Heart left ventricle (tissue), 16 donors: ENCODE results near the gene RXRB. TPM values are rescaled to one million over a fixed set of nuclear protein-coding genes. Genes with fewer than 3 reads are reported as not detected.
A peak's percentile ranks its signal among the peaks of the same experiment; 100 is the strongest.

Source experiments
- ATAC-seq, 4 donors: fragments of 200-7000 bp; cut with Tn5 transposase; one replicate each; pipeline ENCODE4 v1.9.1; 2020 to 2022; ENCODE audit warnings: moderate library complexity in 4 of 4, mild to moderate bottlenecking in 3 of 4, moderate number of reproducible peaks in 1 of 4
- DNase-seq, 5 donors: peaks; one replicate each; pipeline ENCODE4 v3.0.0-alpha.2; 2020
- H3K27ac ChIP-seq, 12 donors: fragments of 200-600 bp; sonication (generic) in 4 of 12; one replicate each; pipeline versions ENCODE4 v1.5.0 to v1.8.0; 2016 to 2022; ENCODE audit warnings: mild to moderate bottlenecking in 2 of 12
- H3K27me3 ChIP-seq, 9 donors: fragments of 200-600 bp; sonication (generic) in 2 of 9; one replicate each; pipeline versions ENCODE4 v1.5.1 to v1.8.0; 2016 to 2022; ENCODE audit warnings: mild to moderate bottlenecking in 3 of 9
- H3K36me3 ChIP-seq, 9 donors: fragments of 200-600 bp; sonication (generic) in 2 of 9; one replicate each; pipeline versions ENCODE4 v1.5.0 to v1.8.0; 2018 to 2022; ENCODE audit warnings: mild to moderate bottlenecking in 2 of 9
- H3K4me1 ChIP-seq, 12 donors: fragments of 200-600 bp; sonication (generic) in 4 of 12; one replicate each; pipeline versions ENCODE4 v1.5.0 to v1.8.0; 2016 to 2022; ENCODE audit warnings: mild to moderate bottlenecking in 3 of 12
- H3K4me3 ChIP-seq, 12 donors: fragments of 200-600 bp; sonication (generic) in 4 of 12; one replicate each; pipeline versions ENCODE4 v1.5.0 to v1.8.0; 2017 to 2022; ENCODE audit warnings: mild to moderate bottlenecking in 9 of 12, moderate library complexity in 4 of 12
- H3K9me3 ChIP-seq, 12 donors: fragments of 200-600 bp; sonication (generic) in 4 of 12; one replicate each; pipeline versions ENCODE4 v1.5.0 to v1.8.0; 2016 to 2022; ENCODE audit warnings: mild to moderate bottlenecking in 1 of 12
- POLR2A ChIP-seq, 2 donors: fragments of 450-650 bp; IDR thresholded peaks; one replicate each; pipeline ENCODE4 v1.6.1; 2017; ENCODE audit warnings: antibody characterized with exemption in 2 of 2, mild to moderate bottlenecking in 2 of 2, moderate library complexity in 2 of 2
- WGBS, 4 donors: extraction: QIAGEN DNeasy Blood & Tissue Kit in 2 of 4; methylation state at CpG; one replicate each; pipeline versions ENCODE4 v1.1.5 to v1.1.7; 2013 to 2018; 5-methylcytosine and 5-hydroxymethylcytosine counted together
- intact Hi-C, 10 donors: fragments of 100-400 bp; cut with DNase I; formaldehyde crosslinking; loops; one replicate each; pipeline versions ENCODE4 v1.11.1 to v1.14.2; 2022
- polyA plus RNA-seq, 2 donors: library from polyadenylated mRNA; stranded (reverse); fragments of 200-250 nt; gene quantifications; one replicate each; pipeline ENCODE4 v1.2.3, GENCODE V29; 2013
- total RNA-seq, 9 donors: library from RNA; depleted of rRNA in 2 of 9; stranded (reverse); fragments of >200 nt in 2 of 9; fragmentation: NEBNext Ultra II Directional in 3 of 9; extraction: Animal tissue kit (Norgen Biotek cat#: 25700) in 3 of 9; gene quantifications; one replicate each; pipeline versions ENCODE4 v1.1.0 to v1.2.4, GENCODE V29; 2016 to 2023
- TF ChIP-seq, protein P1 (sequence below), 12 donors: fragments of 200-600 bp; sonication (generic) in 4 of 12; IDR thresholded peaks; one replicate each; pipeline versions ENCODE4 v1.5.0 to v1.8.0; 2018 to 2022; ENCODE audit warnings: antibody characterized with exemption in 12 of 12, mild to moderate bottlenecking in 5 of 12
- donor health status: ischemic (EF 13 %, LVEDD 7.1; RV severe dilation, severe dysfunction).
- donor health status: healthy with polysubstance abuse.
- donor health status: DM: no; HTN: yes; CAD: no.
- donor health status: DM: no; HTN: no; CAD: no.
- donor health status: ischemic (EF 25% LVEDD 6.9; RV normal size, moderate dysfunction).
- donor health status: ischemic (EF 25% LVEDD 5.7; RV mildly dilated, moderate dysfunction).
- donor health status: healthy.
- donor health status: DM: yes; HTN: yes; CAD: no.
- donor health status: ischemic (EF 35%, LVEDD 5.7; RV mildly dilated, moderate dysfunction).
- donor health status: nonischemic (EF 11% LVEDD 7.7; RV severe dilation, severe dysfunction).
- donor health status: DM: yes; HTN: yes; CAD: no.
- donor health status: PGD.
- donor health status: ischemic (EF 29% LVEDD 5.4; RV normal size, mild dysfunction).
- donor health status: nonischemic (EF 23%, LVEDD 6.1; RV moderate dilation, normal function).

RXRB gene
- total and polyA plus RNA-seq, 11 donors: 20.7 to 39.6 (median 29.8) TPM

DNA sequence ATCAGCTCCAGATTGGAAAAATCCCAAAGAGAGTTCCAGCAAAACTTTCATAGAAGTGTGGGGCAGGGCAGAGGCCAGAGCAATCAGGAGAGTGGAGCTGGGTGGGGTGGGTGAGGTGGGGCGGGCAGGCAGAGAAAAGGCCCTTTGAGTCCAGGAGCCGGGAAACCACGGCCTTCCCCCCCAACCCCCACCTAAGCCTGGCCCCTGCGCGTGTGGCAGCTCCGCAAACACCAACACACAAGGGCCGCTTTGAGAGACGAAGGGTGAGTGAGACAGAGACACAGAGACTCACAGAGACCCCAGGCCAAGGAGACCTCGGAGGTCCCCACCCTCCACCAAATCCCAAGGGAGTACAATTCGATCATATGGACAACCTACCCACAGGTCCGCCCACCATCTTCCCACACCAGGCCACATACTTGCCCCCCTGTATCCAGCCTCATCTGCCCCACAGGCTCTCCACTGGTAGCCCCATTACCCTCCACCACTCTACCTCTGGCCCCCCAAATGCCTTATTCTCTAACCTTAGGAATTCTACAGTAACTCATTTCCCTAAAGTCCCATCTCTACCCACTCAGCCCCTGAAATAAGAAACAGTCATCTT lies 9.9 kb downstream of the RXRB start:
- no peaks in the 10 kb centered on the region for H3K9me3 ChIP-seq
- H3K27me3 ChIP-seq: peaks cover 0 to 21% (median 0%) of the 10 kb centered on the region in 9 donors
- 79 to 84% (median 81%) methylated on average over 10 to 11 of the region's 11 CpGs for WGBS, 4 donors
- DNase-seq (peak in 1 of 5 donors; percentile 40), ATAC-seq (no peak)
- peaks cover 0 to 20% (median 17%) of the 10 kb centered on the region in 9 donors for H3K36me3 ChIP-seq
- intact Hi-C loops: no loop called here
- H3K27ac ChIP-seq: no peak overlapping the region
- peaks cover 0 to 31% (median 17%) of the 10 kb centered on the region in 12 donors for H3K4me1 ChIP-seq
- TF ChIP-seq, protein P1, sequence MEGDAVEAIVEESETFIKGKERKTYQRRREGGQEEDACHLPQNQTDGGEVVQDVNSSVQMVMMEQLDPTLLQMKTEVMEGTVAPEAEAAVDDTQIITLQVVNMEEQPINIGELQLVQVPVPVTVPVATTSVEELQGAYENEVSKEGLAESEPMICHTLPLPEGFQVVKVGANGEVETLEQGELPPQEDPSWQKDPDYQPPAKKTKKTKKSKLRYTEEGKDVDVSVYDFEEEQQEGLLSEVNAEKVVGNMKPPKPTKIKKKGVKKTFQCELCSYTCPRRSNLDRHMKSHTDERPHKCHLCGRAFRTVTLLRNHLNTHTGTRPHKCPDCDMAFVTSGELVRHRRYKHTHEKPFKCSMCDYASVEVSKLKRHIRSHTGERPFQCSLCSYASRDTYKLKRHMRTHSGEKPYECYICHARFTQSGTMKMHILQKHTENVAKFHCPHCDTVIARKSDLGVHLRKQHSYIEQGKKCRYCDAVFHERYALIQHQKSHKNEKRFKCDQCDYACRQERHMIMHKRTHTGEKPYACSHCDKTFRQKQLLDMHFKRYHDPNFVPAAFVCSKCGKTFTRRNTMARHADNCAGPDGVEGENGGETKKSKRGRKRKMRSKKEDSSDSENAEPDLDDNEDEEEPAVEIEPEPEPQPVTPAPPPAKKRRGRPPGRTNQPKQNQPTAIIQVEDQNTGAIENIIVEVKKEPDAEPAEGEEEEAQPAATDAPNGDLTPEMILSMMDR (IDR thresholded peaks at IDR 0.05): no peak
- TF ChIP-seq POLR2A (IDR thresholded peaks at IDR 0.05): no peak
- H3K4me3 ChIP-seq: no peak overlapping the region

- Histone ChIP-seq H3K27me3 (peaks cover 0 to 21% (median 0%) of the 10 kb centered on the region in 9 donors), H3K9me3 (no peaks in the 10 kb centered on the region), H3K27ac (no peak overlapping the region), H3K4me3 (no peak overlapping the region), H3K4me1 (peaks cover 0 to 29% (median 17%) of the 10 kb centered on the region in 12 donors), H3K36me3 (peaks cover 0 to 12% (median 9%) of the 10 kb centered on the region in 9 donors)
- no peak for ATAC-seq
- WGBS, 4 donors: 48 to 57% (median 53%) methylated on average over 7 of the region's 7 CpGs
- no peak for DNase-seq
- intact Hi-C loops: no loop called here
- no peak for TF ChIP-seq POLR2A (IDR thresholded peaks at IDR 0.05)
- TF ChIP-seq, protein P1 (IDR thresholded peaks at IDR 0.05): no peak
These were observed 10.6 kb downstream of the RXRB start for GRCh38 chr6:33189625-33190448.

DNA sequence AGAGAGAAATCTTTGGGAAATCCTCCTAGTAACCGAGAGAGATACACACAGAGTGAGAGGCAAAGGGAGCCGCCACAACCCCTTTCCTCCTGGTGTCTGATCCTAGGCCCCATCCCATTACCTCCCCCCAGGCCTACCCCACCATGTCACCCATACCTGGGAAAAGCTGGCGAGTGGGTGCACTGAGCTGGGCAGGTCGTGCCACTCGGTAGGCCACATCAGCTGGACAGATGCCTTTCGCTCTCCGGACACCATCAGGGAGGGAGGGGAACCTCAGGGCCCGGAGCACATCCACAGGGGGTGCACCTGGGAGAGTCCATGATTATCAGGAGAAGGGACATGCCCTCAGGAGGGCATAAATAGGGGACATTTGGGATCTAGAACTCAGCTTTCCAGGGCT lies 11.3 kb downstream of the RXRB start:
- Histone ChIP-seq H3K4me1 (peaks cover 0 to 29% (median 17%) of the 10 kb centered on the region in 12 donors), H3K27ac (no peak overlapping the region), H3K36me3 (peaks cover 0 to 5% (median 2%) of the 10 kb centered on the region in 9 donors), H3K27me3 (peaks cover 0 to 21% (median 0%) of the 10 kb centered on the region in 9 donors), H3K4me3 (no peak overlapping the region), H3K9me3 (no peaks in the 10 kb centered on the region)
- TF ChIP-seq, protein P1 (IDR thresholded peaks at IDR 0.05): no peak
- DNase-seq: peak in 1 of 5 donors; percentile 48
- no peak for ATAC-seq
- intact Hi-C loops: no loop called here
- WGBS, 4 donors: 89 to 92% (median 91%) methylated on average over 8 of the region's 8 CpGs

DNA sequence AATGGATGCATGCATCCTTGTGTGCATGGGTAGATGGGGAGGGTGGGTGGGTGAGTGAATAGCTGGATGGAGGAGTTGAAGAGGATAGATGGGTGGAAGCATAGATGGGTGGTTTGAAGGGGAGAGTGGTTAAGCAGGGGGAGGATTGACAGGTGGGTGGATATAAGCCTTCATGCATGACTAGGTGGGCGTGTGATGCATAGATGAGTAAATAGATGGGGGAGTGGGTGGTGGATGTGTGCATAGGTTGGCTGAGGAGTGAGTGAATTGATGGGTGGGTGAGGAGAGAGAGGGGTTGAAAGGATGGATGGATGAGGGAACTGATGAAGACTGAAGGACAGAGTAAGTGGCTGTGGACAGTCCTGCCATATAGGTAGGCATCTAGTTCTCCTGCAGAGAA lies 12.7 kb downstream of the RXRB start:
- Histone ChIP-seq H3K4me3 (no peak overlapping the region), H3K9me3 (no peaks in the 10 kb centered on the region), H3K4me1 (peaks cover 0 to 24% (median 13%) of the 10 kb centered on the region in 12 donors), H3K27me3 (peaks cover 0 to 21% (median 0%) of the 10 kb centered on the region in 9 donors), H3K27ac (no peak overlapping the region), H3K36me3 (no peaks in the 10 kb centered on the region)
- DNase-seq (no peak), ATAC-seq (no peak)
- 91 to 95% (median 92%) methylated on average over 1 of the region's 1 CpG for WGBS, 4 donors
- intact Hi-C loops: no loop called here
- TF ChIP-seq, protein P1 (IDR thresholded peaks at IDR 0.05): no peak
- TF ChIP-seq POLR2A (IDR thresholded peaks at IDR 0.05): no peak
